Neutrophil (primary cell): ENCODE measurements around the gene BAAT.

Experiments
- H3K27ac ChIP-seq: fragments of 200-600 bp; sonication (generic); 2 replicates; pipeline ENCODE4 v1.5.1; 2016; ENCODE audit warnings: mild to moderate bottlenecking, moderate library complexity
- H3K27me3 ChIP-seq: fragments of 200-600 bp; sonication (generic); 2 replicates; pipeline ENCODE4 v1.6.0; 2016; ENCODE audit warnings: mild to moderate bottlenecking
- H3K36me3 ChIP-seq: fragments of 200-600 bp; sonication (generic); 2 replicates; pipeline ENCODE4 v1.5.1; 2017
- H3K4me1 ChIP-seq, 2 experiments: fragments of 200-600 bp in 1 of 2; sonication (generic) in 1 of 2; 1 replicate in 1 of 2; 2 replicates in 1 of 2; pipeline versions ENCODE4 v1.5.1 to v1.6.1; 2013 to 2016; ENCODE audit warnings: low read depth in 1 of 2, low read length in 1 of 2, mild to moderate bottlenecking in 1 of 2, moderate library complexity in 1 of 2; ENCODE audit not compliant: control insufficient read depth in 1 of 2, insufficient read depth in 1 of 2
- H3K4me3 ChIP-seq, 2 experiments: fragments of 200-600 bp in 1 of 2; sonication (generic) in 1 of 2; 1 replicate in 1 of 2; 2 replicates in 1 of 2; pipeline ENCODE4 v1.5.1; 2013 to 2016; ENCODE audit warnings: low read depth in 1 of 2, low read length in 1 of 2, mild to moderate bottlenecking in 1 of 2, moderate library complexity in 1 of 2
- H3K9me3 ChIP-seq: fragments of 200-600 bp; sonication (generic); 2 replicates; pipeline ENCODE4 v1.5.1; 2016
- TF ChIP-seq, protein P1 (sequence below): fragments of 200-600 bp; sonication (generic); IDR thresholded peaks from 2 replicates; pipeline ENCODE4 v1.5.1; 2016; ENCODE audit warnings: antibody characterized with exemption

BAAT gene

DNA sequence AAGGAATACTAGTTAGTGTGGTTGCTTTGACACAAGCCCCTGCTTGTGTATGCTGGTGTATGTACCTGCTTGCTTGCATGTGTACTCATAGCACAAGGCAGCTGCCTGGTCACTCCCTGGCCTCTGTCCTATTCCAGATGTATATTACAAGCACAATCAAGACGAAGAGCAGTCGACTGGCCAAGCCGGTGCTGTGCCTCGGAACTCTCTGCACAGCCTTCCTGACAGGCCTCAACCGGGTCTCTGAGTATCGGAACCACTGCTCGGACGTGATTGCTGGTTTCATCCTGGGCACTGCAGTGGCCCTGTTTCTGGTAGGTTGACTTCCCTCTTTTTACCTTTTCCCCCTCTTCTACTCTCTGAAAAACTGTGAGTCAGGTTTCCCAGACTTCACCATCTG lies 72.1 kb downstream of the BAAT start:
- Histone ChIP-seq H3K4me1 (no peaks in the 10 kb centered on the region), H3K36me3 (no peaks in the 10 kb centered on the region), H3K27me3 (peaks cover 20% of the 10 kb centered on the region), H3K9me3 (no peaks in the 10 kb centered on the region), H3K4me3 (no peak overlapping the region), H3K27ac (no peak overlapping the region)
- TF ChIP-seq, protein P1, sequence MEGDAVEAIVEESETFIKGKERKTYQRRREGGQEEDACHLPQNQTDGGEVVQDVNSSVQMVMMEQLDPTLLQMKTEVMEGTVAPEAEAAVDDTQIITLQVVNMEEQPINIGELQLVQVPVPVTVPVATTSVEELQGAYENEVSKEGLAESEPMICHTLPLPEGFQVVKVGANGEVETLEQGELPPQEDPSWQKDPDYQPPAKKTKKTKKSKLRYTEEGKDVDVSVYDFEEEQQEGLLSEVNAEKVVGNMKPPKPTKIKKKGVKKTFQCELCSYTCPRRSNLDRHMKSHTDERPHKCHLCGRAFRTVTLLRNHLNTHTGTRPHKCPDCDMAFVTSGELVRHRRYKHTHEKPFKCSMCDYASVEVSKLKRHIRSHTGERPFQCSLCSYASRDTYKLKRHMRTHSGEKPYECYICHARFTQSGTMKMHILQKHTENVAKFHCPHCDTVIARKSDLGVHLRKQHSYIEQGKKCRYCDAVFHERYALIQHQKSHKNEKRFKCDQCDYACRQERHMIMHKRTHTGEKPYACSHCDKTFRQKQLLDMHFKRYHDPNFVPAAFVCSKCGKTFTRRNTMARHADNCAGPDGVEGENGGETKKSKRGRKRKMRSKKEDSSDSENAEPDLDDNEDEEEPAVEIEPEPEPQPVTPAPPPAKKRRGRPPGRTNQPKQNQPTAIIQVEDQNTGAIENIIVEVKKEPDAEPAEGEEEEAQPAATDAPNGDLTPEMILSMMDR: no peak

DNA sequence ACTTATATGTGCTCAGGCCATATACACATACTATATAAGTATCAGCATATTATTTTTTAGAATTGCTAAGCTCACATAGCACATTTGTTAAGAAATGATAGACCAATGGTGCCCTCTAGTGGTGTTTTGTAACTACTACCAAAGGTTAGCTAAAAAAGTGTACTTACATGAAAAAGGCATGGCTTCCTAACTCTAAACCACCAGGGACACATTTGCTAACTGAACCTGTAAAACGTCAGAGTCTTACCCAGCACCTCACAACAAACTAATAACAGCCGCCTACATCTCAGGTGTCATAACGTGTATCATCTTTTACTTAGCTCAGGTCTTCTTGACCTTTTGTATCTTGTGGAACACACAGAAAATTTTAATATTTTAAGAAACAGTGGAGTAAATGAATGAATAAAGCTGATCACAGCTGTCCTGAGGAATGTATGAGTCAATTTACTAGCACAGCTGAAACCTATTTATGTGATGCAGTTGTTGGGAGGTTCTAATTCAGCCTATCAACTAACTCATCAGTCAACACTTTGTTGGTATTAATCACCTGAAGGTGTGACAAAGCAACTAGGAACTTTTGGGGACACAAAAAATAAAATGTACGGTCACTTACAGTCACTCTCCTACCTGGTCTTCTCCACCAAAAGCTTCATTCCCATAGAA lies 72.9 kb downstream of the BAAT start:
- Histone ChIP-seq H3K4me3 (no peak overlapping the region), H3K9me3 (no peaks in the 10 kb centered on the region), H3K27ac (no peak overlapping the region), H3K4me1 (no peaks in the 10 kb centered on the region), H3K36me3 (no peaks in the 10 kb centered on the region), H3K27me3 (peaks cover 13% of the 10 kb centered on the region)
- TF ChIP-seq, protein P1: no peak

DNA sequence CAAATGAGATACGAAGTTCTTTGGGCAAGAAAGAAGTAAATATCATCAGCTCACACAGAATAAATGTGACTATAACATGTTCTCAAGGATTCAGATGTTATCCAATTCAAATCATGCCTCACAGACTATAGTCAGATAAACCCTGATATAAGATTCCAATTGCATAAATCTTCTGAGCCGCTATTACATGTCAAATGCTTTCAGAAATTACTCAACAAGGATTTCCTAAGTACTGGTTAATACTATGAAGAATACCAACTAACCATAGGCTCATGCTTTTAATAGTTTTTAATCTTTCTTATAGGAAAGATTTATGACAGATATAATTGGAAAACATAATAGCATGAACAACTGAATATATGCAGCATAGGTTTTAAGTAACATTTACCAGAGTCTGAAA lies 73.6 kb downstream of the BAAT start:
- H3K9me3 ChIP-seq: no peaks in the 10 kb centered on the region

More for the DNA sequence above, 73.6 kb downstream of the BAAT start:
- Histone ChIP-seq H3K4me1 (no peaks in the 10 kb centered on the region), H3K27me3 (peaks cover 13% of the 10 kb centered on the region), H3K27ac (no peak overlapping the region), H3K4me3 (no peak overlapping the region), H3K36me3 (no peaks in the 10 kb centered on the region)
- TF ChIP-seq, protein P1: no peak
